GM21526 (cell line): ENCODE measurements around the gene UBE2E2.
A peak's percentile ranks its signal among the peaks of the same experiment; 100 is the strongest.
"Not testable (repeated sequence)": the region's sequence is repeated elsewhere in the genome, so short reads cannot be mapped to it uniquely, and the experiment has no call there.

Experiments
- ATAC-seq: cut with Tn5 transposase; IDR thresholded peaks from one replicate; pipeline ENCODE4 v1.9.1; 2021; ENCODE audit warnings: moderate library complexity; ENCODE audit not compliant: unreplicated experiment, low FRiP score

UBE2E2 gene

GRCh38 chr3:23202921-23203707, at the start of gene UBE2E2:
Gene UBE2E2 (plus strand): TSS chr3:23203327.
- ATAC-seq, result peak; percentile 56

- ATAC-seq, result no peak
Observed at GRCh38 chr3:23153436-23153835, 49.7 kb upstream of the UBE2E2 start.

GRCh38 chr3:23157331-23157730, 45.8 kb upstream of the UBE2E2 start:
- ATAC-seq, result no peak

- ATAC-seq, result no peak
Observed at GRCh38 chr3:23159929-23160328, 43.2 kb upstream of the UBE2E2 start.

GRCh38 chr3:23161308-23161707, 41.8 kb upstream of the UBE2E2 start:
- ATAC-seq, result no peak

GRCh38 chr3:23161896-23162570, 41.1 kb upstream of the UBE2E2 start:
- ATAC-seq, result peak; percentile 60

- ATAC-seq, result peak; percentile 52
Observed at GRCh38 chr3:23162934-23163333, 40.2 kb upstream of the UBE2E2 start.

- ATAC-seq, result no peak
Observed at GRCh38 chr3:23164746-23165145, 38.4 kb upstream of the UBE2E2 start.

- no peak for ATAC-seq
Observed at GRCh38 chr3:23165571-23165970, 37.6 kb upstream of the UBE2E2 start.

- ATAC-seq, result no peak
Observed at GRCh38 chr3:23166276-23166675, 36.9 kb upstream of the UBE2E2 start.

GRCh38 chr3:23166845-23167244, 36.3 kb upstream of the UBE2E2 start:
- ATAC-seq, result no peak

- no peak for ATAC-seq
Observed at GRCh38 chr3:23169551-23169950, 33.6 kb upstream of the UBE2E2 start.

GRCh38 chr3:23170291-23170690, 32.8 kb upstream of the UBE2E2 start:
- ATAC-seq, result no peak

GRCh38 chr3:23172059-23172458, 31.1 kb upstream of the UBE2E2 start:
- ATAC-seq, result no peak

- ATAC-seq, result no peak
Observed at GRCh38 chr3:23174426-23175039, 28.6 kb upstream of the UBE2E2 start.

- ATAC-seq, result no peak
Observed at GRCh38 chr3:23175341-23176083, 27.6 kb upstream of the UBE2E2 start.

GRCh38 chr3:23176839-23177238, 26.3 kb upstream of the UBE2E2 start:
- not testable (repeated sequence) for ATAC-seq

GRCh38 chr3:23182996-23183513, 20.1 kb upstream of the UBE2E2 start:
- no peak for ATAC-seq

- no peak for ATAC-seq
Observed at GRCh38 chr3:23183731-23184130, 19.4 kb upstream of the UBE2E2 start.

GRCh38 chr3:23185861-23186260, 17.3 kb upstream of the UBE2E2 start:
- ATAC-seq, result no peak

GRCh38 chr3:23189187-23189586, 13.9 kb upstream of the UBE2E2 start:
- no peak for ATAC-seq
